ENCODE data around the gene IRAK3.

Gene IRAK3

DNA sequence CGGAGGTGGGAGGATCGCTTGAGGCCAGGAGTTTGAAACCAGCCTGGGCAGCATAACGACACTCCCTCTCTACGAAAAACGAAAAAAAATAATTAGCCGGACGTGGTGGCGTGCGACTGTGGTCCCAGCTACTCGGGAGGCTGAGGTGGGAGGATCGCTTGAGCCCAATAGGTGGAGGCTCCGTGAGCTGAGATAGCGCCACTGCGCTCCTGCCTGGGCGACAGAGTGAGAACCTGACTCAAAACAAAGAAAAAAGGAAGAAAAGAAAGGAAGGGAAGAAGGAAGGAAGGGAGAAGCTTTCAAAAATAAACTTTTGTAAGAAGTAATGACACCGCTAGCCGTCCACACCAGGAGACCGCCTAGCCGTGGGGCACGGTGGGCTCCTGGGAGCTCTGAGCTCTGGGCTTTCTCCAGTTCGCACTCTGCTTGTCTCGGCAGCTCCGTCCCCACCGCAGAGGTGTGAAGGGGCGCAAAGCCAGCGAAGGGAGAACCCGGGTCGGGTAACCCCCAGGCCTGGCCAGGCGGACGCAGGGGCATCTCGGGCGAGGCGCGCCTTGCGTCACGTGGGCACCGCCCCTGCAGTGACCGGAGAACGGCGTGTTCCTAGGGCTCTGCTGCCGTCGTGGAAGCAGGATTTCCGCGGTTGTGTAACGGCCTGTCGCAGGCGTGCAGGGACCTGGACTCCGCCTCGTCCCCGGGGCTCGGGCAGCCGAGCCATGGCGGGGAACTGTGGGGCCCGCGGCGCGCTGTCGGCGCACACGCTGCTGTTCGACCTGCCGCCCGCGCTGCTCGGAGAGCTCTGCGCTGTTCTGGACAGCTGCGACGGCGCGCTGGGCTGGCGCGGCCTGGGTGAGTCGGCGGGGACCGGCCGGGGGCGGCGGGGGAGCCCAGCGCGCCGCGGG is at the start of gene IRAK3:
Gene IRAK3 (plus strand): TSS at position 631 of the 902 bp plus-strand sequence. CDS start 86 bp downstream, at position 717.
- DNase-seq = peak; percentile 75

- no peak for DNase-seq
These were observed 49.7 kb upstream of the IRAK3 start for GRCh38 chr12:66139328-66139727.

DNA sequence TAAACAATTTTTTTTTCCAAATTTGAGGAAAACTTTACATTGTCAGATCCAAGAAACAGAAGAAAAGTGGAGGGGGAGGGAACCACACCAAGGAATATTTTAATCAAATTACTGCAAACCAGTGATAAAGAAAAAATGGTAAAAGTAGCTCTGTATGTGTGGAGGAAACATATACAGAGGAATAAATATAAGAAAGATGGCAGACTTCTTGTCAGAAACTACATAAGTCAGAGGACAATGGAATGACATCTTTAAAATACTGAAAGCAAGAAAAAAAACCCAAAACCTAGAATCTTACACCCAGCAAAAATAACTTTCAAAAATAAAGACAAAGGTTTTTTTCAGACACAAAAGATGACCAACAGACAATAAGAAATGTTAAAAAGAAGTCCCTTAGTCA is 48.3 kb upstream of the IRAK3 start:
- DNase-seq = no peak

DNA sequence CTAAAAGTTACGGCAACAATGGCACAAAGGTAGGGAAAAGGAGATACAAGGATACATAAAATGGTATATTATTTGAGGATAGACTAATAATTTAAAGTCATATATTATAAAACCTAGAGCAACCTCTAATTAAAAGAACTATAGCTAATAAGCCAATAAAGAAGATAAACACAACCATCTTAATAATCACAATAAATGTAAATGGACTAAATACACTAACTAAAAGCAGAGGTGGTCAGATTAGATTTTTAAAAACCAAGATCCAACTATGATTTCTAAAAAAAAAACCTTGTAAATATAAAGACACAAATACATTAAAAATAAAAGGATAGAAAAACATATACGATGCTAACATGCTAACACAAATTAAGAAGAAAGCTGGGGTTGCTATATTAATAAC is 47.7 kb upstream of the IRAK3 start:
- no peak for DNase-seq

- DNase-seq = no peak
These were observed 46.2 kb upstream of the IRAK3 start for GRCh38 chr12:66142826-66143225.

DNA sequence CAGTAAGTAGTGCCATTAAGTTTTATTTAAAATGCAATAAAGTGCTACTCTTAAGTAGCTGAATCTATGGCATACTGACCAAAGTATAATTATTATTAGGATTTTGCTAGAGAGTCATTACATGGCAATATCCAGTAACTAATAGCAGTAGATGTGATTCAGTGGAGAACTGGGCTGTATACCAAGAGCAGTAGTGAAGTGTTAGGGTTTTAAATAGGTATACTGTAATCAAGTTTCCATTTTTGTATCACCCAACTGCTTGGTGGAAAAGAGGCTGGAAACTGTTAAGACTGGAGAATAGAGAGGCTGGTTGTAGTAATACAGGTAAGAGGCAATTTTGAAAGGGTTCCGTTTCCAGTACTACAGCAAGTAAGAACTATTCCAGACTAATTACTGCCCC is 45.1 kb upstream of the IRAK3 start:
- DNase-seq = no peak

DNA sequence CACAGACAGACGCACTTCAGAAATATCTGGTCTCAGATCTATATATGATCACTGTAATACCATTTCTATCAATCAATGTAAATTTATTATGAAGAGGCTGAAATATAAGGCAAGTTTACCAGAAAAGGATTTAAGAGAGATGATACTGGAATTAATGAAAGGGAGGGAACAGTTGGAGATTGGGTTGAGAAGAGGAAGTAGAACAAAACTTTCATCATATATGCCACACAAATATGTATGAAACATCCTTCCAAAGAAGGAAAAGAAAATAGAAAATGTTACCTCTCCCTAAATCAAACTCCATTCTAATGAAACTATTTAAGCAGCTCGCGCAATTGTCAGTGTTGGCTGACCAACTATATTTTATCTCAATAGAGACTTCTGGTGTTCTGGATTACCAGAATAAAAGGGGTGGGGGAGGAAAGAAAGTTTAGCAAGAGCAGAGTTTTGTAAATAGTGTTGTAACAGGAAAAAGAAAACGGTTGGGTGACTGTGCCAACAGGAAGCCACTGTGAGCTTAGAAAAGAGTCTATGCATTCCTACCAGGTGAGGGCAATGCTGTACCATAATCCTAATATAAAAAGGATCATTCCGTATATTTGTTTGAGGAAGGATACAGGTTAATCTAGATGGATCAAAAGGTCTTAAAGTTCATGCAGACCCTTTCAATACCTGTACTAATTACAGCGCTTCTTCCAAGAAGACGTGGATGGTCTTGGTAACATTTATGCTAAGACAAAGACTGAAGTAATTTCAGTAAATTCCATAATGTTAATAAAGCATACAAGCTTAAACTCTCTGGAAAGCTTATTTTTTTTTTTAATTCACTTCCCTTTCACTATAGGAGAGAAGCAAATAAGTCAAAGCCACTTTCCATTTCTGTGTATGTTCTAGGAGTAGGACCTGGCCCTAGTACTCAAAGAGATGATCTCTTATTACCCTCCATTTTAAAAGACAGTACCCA is 43.9 kb upstream of the IRAK3 start:
- no peak for DNase-seq

DNA sequence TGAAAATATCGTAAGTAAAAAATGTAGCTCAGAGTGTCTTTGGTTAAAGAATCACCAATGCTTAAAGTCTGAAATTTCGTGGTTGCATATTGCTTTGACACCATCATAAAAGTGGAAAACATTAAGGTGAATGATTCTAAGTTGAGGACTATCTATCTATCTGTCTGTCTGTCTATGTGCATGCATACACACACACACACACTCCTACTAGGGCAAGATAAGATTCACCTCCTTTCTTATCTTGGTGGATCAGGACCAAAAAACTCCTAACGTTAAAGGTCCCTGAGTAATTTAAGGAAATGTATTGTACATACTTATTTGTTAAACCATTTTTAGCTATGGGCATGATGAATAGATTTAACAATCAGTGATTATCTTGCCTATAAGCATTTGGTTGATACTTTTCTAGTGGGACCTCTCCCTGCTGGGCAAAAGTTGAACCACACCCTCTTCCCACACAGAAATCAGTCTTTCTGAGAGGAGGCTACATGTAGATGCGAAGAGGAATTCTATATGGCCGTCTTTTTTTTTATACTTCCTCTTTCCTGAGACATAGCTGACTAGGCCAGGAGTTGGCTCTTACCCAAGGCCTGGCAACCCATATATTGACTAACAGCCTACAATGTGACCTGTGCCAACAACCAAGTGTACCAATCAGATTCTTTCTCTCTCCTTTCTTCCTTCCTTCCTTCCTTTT is 39.2 kb upstream of the IRAK3 start:
- no peak for DNase-seq

- DNase-seq = no peak
These were observed 36.3 kb upstream of the IRAK3 start for GRCh38 chr12:66152732-66153131.

GRCh38 chr12:66154776-66155175 is 34.2 kb upstream of the IRAK3 start:
- DNase-seq = no peak

DNA sequence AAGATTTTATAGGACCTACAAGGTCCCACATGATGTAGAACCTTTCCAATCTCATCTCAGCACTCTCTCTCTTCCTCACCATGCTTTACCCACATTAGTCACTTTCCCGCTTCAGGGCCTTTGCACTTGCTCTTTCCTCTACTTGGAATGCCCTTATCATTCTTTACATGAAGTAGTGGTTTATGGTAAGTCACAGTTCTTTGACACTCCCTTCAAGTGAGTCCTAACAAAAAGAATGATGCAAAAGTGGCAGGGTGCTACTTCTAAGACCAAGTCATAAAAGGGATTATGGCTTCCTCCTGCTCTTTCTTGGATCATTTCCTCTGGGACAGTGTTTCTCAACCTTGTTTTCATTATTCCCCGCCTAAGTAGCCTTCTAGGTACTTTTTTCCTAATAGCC is 32.4 kb upstream of the IRAK3 start:
- DNase-seq = no peak

- no peak for DNase-seq
These were observed 29.9 kb upstream of the IRAK3 start for GRCh38 chr12:66159123-66159522.

GRCh38 chr12:66160704-66161103 is 28.3 kb upstream of the IRAK3 start:
- DNase-seq = no peak

GRCh38 chr12:66162701-66163100 is 26.3 kb upstream of the IRAK3 start:
- no peak for DNase-seq

DNA sequence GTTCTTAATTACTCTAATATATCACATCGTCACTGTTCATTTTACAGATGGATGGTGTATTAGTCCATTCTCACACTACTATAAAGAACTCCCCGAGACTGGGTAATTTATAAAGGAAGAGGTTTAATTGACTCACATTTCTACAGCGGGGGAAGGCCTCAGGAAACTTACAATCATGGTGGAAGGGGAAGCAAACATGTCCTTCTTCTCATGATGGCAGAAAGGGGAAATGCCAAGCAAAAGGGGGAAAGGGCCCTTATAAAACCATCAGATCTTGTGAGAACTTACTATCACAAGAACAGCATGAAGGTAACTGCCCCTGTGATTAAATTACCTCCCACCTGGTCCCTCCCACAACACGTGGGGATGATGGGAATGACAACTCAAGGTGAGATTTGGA is 25.7 kb upstream of the IRAK3 start:
- DNase-seq = no peak

DNA sequence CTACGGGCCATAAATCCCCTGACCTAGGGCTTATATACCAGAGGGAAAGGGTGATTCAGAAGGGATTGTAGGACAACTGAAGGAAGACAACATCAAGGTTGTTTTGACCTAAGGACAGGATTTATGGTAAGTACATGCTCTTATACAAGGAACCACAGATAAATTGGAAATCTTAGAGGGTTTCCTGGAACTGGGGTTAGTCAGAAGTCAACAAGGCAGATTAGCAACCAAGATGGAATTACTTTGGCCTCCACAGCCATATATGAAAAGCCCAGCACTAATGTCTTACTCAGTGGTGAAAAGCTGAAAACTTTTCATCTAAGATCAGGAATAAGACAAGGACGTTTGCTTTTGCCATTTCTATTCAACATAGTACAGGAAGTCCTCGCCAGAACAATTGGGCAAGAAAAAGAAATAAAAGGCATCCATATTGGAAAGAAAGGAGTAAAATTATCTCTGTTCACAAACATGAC is 24.6 kb upstream of the IRAK3 start:
- DNase-seq = no peak

- no peak for DNase-seq
These were observed 23.9 kb upstream of the IRAK3 start for GRCh38 chr12:66165141-66165540.

GRCh38 chr12:66166561-66166960 is 22.5 kb upstream of the IRAK3 start:
- DNase-seq = no peak

GRCh38 chr12:66168410-66168809 is 20.6 kb upstream of the IRAK3 start:
- DNase-seq = no peak

DNA sequence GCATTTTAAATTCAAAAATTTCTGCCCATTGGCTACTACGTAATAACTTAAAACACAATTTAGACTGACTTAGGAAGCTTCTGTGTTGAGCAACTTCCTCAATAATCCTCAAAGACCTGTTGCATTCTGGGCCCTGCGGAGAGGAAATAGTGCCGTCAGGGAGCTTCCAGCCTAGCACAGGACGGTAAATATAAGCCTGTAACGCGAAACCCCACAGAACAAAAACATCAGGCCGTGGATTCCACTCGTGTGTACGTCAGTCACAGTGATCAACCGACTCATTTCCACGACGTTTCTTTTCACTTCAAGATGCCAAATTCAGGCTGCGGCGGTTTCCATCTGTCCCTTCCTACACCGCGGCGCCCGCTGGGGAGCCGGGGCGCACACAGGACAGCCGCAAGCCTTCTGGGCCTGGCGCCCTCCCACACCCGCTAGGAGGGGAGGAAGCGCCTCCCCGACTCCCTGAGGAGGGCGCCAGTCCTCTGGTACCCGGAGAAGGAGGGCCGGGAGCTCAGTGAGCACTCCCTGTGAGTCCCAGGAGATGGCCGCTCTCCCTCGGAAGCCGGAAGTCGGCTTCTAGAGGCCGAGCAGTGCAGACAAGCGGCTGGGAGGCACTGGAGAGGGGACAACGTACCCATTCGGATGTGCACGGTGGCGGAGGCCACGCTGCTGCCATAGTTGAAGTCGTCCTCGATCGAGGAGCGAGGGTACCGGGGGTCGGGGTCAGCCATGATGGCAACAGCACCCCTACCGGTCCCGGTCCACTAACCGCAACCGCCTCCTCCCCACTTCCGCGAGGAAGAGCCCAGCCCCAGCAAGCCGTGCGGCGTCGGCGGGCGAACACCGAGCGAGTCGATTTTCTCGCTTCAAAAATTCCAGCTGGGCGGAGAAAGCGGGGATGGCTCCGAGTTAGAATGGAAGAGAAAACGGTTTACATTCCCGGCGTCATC is 19.5 kb upstream of the IRAK3 start, which contains the start of gene TMBIM4:
Gene TMBIM4 (minus strand): TSS at position 776 of the 950 bp plus-strand sequence. CDS start 45 bp downstream, at position 731.
- DNase-seq = peak; percentile 94

- DNase-seq = no peak
These were observed 18.4 kb upstream of the IRAK3 start for GRCh38 chr12:66170606-66171005.

Data from activated effector memory CD4-positive, alpha-beta T cell treated with anti-CD3 and anti-CD28 coated beads, Interleukin-2, amount 50 U/mL, for 16 hours (primary cell).